ENCODE results near the gene LDLRAD4.

Gene LDLRAD4

DNA sequence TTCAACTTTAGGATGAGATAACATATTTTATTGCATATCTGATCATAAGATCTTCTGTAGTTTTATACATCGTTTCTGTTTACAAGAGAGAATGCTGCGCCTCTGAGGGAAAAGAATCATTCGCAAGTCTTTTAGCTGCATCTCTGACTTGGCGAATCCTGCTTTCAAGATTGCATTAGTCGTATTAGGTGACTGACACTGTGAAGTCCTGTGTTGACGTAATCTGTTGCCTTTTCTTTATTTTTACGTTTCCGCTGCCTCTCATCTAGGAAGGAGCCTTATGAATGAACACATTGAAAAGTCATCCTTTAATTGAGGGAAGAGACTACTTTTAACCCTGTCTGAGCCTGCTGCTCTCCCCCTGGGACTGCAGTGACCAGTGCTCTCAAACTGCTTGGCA lies 101.5 kb downstream of the LDLRAD4 start:
- TF ChIP-seq CTCF (IDR thresholded peaks at IDR 0.05; ENCODE audit: borderline replicate concordance, control extremely low read depth, extremely low read depth, insufficient read depth, missing control alignments) = no peak
- DNase-seq (ENCODE audit: low spot score) = no peak
- in situ Hi-C loops (cut with MboI; ENCODE audit: low sequenced_read_pairs, unreplicated experiment) = no loop called here

DNA sequence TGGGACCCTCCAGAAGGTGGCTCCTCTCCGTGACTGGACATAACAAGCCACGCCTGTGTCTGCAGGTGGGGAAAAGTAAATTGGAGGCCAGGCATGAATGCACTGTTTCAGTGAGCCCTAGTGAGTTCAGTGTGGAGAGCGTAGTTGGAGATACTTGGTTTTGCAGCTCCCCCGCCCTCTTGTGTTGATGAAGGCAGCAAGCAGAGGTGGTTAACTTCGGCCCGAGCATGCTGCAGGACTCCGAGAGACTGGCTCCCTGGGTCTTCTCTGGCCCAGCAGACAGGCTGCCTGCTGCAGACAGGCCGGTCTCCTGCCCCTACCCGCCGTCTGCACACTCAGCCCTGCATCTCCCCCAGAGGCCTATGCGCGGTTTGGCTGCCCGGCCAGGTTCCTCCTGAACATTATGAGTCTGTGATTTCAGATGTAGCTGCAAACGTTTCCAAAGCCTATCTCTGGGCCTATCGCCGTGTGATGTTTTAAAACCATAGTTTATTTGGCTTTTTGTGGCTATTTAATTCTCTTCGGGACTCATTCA lies 102.4 kb downstream of the LDLRAD4 start:
- TF ChIP-seq CTCF (IDR thresholded peaks at IDR 0.05; ENCODE audit: borderline replicate concordance, control extremely low read depth, extremely low read depth, insufficient read depth, missing control alignments) = no peak
- in situ Hi-C loops (cut with MboI; ENCODE audit: low sequenced_read_pairs, unreplicated experiment) = no loop called here
- no peak for DNase-seq (ENCODE audit: low spot score)

DNA sequence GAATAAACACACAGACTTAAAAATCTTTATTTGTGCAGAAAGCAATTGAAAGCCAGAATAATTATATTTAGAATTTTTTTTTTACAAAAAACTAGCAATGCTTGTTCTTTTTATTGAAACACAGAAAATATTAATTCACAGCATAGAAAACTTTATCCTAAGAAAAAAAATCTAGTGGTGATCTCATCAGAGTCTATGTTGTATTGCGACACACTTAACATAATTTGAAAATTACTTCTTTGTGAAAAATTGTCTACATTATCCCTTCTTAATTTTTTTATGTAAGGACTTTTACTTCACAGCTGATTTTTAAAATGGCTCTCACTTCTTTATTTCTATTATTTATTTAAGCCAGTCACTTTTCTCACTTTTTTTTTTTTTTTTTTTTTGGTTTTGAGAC lies 103.4 kb downstream of the LDLRAD4 start:
- in situ Hi-C loops (cut with MboI; ENCODE audit: low sequenced_read_pairs, unreplicated experiment) = no loop called here
- TF ChIP-seq CTCF (IDR thresholded peaks at IDR 0.05; ENCODE audit: borderline replicate concordance, control extremely low read depth, extremely low read depth, insufficient read depth, missing control alignments) = no peak
- DNase-seq (ENCODE audit: low spot score) = no peak

- in situ Hi-C loops (cut with MboI; ENCODE audit: low sequenced_read_pairs, unreplicated experiment) = no loop called here
- no peak for TF ChIP-seq CTCF (IDR thresholded peaks at IDR 0.05; ENCODE audit: borderline replicate concordance, control extremely low read depth, extremely low read depth, insufficient read depth, missing control alignments)
- no peak for DNase-seq (ENCODE audit: low spot score)
Measured at GRCh38 chr18:13323186-13323585, 104.6 kb downstream of the LDLRAD4 start.

- no peak for DNase-seq (ENCODE audit: low spot score)
- in situ Hi-C loops (cut with MboI; ENCODE audit: low sequenced_read_pairs, unreplicated experiment) = no loop called here
- TF ChIP-seq CTCF (IDR thresholded peaks at IDR 0.05; ENCODE audit: borderline replicate concordance, control extremely low read depth, extremely low read depth, insufficient read depth, missing control alignments) = no peak
Measured at GRCh38 chr18:13324880-13325279, 106.3 kb downstream of the LDLRAD4 start.

GRCh38 chr18:13328213-13328612 lies 109.7 kb downstream of the LDLRAD4 start:
- DNase-seq (ENCODE audit: low spot score) = no peak
- in situ Hi-C loops (cut with MboI; ENCODE audit: low sequenced_read_pairs, unreplicated experiment) = no loop called here
- no peak for TF ChIP-seq CTCF (IDR thresholded peaks at IDR 0.05; ENCODE audit: borderline replicate concordance, control extremely low read depth, extremely low read depth, insufficient read depth, missing control alignments)

GRCh38 chr18:13330996-13331395 lies 112.4 kb downstream of the LDLRAD4 start:
- no peak for TF ChIP-seq CTCF (IDR thresholded peaks at IDR 0.05; ENCODE audit: borderline replicate concordance, control extremely low read depth, extremely low read depth, insufficient read depth, missing control alignments)
- in situ Hi-C loops (cut with MboI; ENCODE audit: low sequenced_read_pairs, unreplicated experiment) = no loop called here
- no peak for DNase-seq (ENCODE audit: low spot score)

All from GM13976 (cell line).